Sigmoid colon (tissue), 7 donors: ENCODE data around the gene LIME1. TPM values are rescaled to one million over a fixed set of nuclear protein-coding genes. Genes with fewer than 3 reads are reported as not detected.
"Not testable (repeated sequence)": the region's sequence is repeated elsewhere in the genome, so short reads cannot be mapped to it uniquely, and the experiment has no call there.

Experiments
- DNase-seq: peaks from one replicate; pipeline ENCODE4 v3.0.0-alpha.2; 2019
- H3K27ac ChIP-seq, 4 donors: fragments of 200-600 bp; sonication (generic); one replicate each; pipeline ENCODE4 v1.5.1; 2016 to 2019; ENCODE audit warnings: mild to moderate bottlenecking in 1 of 4
- H3K27me3 ChIP-seq, 3 donors: fragments of 200-600 bp; sonication (generic); one replicate each; pipeline ENCODE4 v1.5.1; 2019; ENCODE audit warnings: mild to moderate bottlenecking in 1 of 3
- H3K36me3 ChIP-seq, 4 donors: fragments of 200-600 bp; sonication (generic); one replicate each; pipeline ENCODE4 v1.5.1; 2016 to 2019
- H3K4me1 ChIP-seq, 4 donors: fragments of 200-600 bp; sonication (generic); one replicate each; pipeline ENCODE4 v1.5.1; 2017 to 2019
- H3K4me3 ChIP-seq, 4 donors: fragments of 200-600 bp; sonication (generic); one replicate each; pipeline ENCODE4 v1.5.1; 2017 to 2019; ENCODE audit warnings: mild to moderate bottlenecking in 2 of 4, moderate library complexity in 1 of 4
- H3K9me3 ChIP-seq, 4 donors: fragments of 200-600 bp in 3 of 4; sonication (generic) in 3 of 4; one replicate each; pipeline versions ENCODE4 v1.5.1 to v1.6.1; 2013 to 2019
- EP300 ChIP-seq, 4 donors: sonication (generic); formaldehyde crosslinking; IDR thresholded peaks; one replicate each; pipeline ENCODE4 v1.6.1; 2017; ENCODE audit warnings: antibody characterized with exemption in 4 of 4
- POLR2A ChIP-seq, 2 donors: fragments of 450-650 bp; IDR thresholded peaks; one replicate each; pipeline ENCODE4 v1.6.1; 2016; ENCODE audit warnings: antibody characterized with exemption in 2 of 2, mild to moderate bottlenecking in 2 of 2, moderate library complexity in 2 of 2
- POLR2AphosphoS5 ChIP-seq, 4 donors: sonication (generic); formaldehyde crosslinking; IDR thresholded peaks; one replicate each; pipeline ENCODE4 v1.6.1; 2017; ENCODE audit warnings: antibody characterized with exemption in 4 of 4
- WGBS, 2 donors: extraction: QIAGEN DNeasy Blood & Tissue Kit; methylation state at CpG; one replicate each; pipeline ENCODE4 v1.1.7; 2013; 5-methylcytosine and 5-hydroxymethylcytosine counted together
- intact Hi-C: fragments of 100-400 bp; cut with DNase I; formaldehyde crosslinking; loops from one replicate; pipeline ENCODE4 v1.15.1; 2023
- polyA plus RNA-seq, 3 donors: library from polyadenylated mRNA; stranded (reverse); fragments of 200-250 nt; gene quantifications; one replicate each; pipeline ENCODE4 v1.2.3, GENCODE V29; 2013
- total RNA-seq, 4 donors: library from RNA; depleted of rRNA; stranded (reverse); fragments of >200 nt; gene quantifications; one replicate each; pipeline ENCODE4 v1.1.0, GENCODE V29; 2016
- TF ChIP-seq, protein P1 (sequence below), 4 experiments: fragments of 450-650 bp in 3 of 4; fragments of 200-600 bp in 1 of 4; IDR thresholded peaks; one replicate each; pipeline ENCODE4 v1.5.1; 2016 to 2019; ENCODE audit warnings: antibody characterized with exemption in 4 of 4, mild to moderate bottlenecking in 3 of 4, moderate library complexity in 2 of 4
- donor health status: healthy with polysubstance abuse.
- donor health status: Bipolar disorder and iron deficiency.
- donor health status: healthy.

Gene LIME1
- total and polyA plus RNA-seq, 7 donors: 4.6 to 35.3 (median 6.4) TPM; not detected in 1

DNA sequence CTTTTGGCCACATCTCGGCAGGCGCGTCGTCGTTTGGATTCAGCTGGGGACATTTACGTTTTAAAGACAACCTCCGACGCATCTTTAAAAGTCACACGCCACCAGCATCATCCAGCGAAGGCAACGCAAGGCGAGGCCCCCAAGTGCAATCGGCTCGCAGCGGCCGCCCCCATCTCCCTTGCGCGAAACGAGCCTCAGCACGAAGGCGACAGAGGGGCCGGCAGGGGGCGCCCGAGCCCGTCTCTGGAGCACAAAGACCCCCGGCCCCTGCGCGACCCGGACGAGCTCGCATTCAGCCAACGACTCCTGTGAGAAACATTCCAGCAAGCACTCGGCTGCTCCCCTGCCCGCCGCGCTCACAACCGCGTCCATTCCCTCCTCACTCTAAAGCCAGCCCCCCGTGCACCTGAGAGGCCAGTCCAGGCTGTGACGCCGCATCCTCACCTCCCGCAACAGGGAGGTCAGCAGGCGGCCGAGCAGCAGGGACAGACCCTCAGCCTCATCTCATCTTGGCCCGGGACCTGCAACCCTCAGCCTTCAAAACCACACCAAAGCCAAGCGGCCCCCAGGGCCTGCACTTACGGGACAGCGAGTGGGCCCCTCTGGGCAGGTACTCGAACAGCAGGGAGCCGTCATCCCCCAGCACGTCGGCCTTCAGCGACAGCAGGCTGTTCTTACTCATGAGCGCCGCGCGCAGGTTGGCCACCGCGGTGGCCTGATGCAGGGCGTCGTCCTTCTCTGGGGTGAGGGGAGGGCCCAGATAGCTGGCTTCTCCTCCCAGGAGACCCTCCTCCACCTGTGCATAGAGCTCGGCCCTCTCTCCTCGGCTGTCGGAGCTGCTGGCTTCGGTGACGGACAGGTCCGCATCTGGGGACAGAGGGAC lies 38.9 kb downstream of the LIME1 start:
- peaks cover 0 to 32% (median 2%) of the 10 kb centered on the region in 3 donors for H3K27me3 ChIP-seq
- H3K4me3 ChIP-seq: peak overlapping the region in 2 of 4 donors; percentile 19 to 24
- H3K36me3 ChIP-seq: no peaks in the 10 kb centered on the region
- no peaks in the 10 kb centered on the region for H3K9me3 ChIP-seq
- H3K4me1 ChIP-seq: peaks cover 0 to 9% (median 6%) of the 10 kb centered on the region in 4 donors
- no peak overlapping the region for H3K27ac ChIP-seq
- TF ChIP-seq, protein P1, sequence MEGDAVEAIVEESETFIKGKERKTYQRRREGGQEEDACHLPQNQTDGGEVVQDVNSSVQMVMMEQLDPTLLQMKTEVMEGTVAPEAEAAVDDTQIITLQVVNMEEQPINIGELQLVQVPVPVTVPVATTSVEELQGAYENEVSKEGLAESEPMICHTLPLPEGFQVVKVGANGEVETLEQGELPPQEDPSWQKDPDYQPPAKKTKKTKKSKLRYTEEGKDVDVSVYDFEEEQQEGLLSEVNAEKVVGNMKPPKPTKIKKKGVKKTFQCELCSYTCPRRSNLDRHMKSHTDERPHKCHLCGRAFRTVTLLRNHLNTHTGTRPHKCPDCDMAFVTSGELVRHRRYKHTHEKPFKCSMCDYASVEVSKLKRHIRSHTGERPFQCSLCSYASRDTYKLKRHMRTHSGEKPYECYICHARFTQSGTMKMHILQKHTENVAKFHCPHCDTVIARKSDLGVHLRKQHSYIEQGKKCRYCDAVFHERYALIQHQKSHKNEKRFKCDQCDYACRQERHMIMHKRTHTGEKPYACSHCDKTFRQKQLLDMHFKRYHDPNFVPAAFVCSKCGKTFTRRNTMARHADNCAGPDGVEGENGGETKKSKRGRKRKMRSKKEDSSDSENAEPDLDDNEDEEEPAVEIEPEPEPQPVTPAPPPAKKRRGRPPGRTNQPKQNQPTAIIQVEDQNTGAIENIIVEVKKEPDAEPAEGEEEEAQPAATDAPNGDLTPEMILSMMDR (IDR thresholded peaks at IDR 0.05): peak in 3 of 4 experiments; percentile 38 to 73 (median 60)
- TF ChIP-seq POLR2A (IDR thresholded peaks at IDR 0.05): no peak
- intact Hi-C loops: loop anchor here (5.0 kb wide), 1 partner anchor 197 kb away; no protein-coding TSS in a partner anchor
- DNase-seq: no peak
- WGBS, 2 donors: 41 to 46% methylated on average over 67 of the region's 67 CpGs

DNA sequence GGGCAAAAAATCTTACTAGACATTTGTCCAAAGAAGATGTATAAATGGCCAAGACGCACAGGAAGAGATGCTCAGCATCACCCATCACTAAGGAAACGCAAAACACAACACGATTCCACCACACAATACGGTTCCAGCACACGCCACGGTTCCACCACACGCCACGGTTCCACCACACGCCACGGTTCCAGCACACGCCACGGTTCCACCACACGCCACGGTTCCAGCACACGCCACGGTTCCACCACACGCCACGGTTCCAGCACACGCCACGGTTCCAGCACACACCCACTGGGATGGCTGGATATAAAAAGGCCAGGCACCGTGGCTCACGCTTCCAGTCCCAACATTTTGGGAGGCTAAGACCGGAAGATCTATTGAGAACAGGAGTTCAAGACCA lies 40.4 kb downstream of the LIME1 start:
- not testable (repeated sequence) for H3K4me3 ChIP-seq, H3K27ac ChIP-seq, H3K9me3 ChIP-seq, H3K36me3 ChIP-seq, H3K4me1 ChIP-seq, DNase-seq
- intact Hi-C loops: loop anchor here (5.0 kb wide), 1 partner anchor 195 kb away; no protein-coding TSS in a partner anchor
- H3K27me3 ChIP-seq: peaks cover 0 to 32% (median 2%) of the 10 kb centered on the region in 3 donors
- WGBS, 2 donors: 95 to 96% methylated on average over 23 of the region's 23 CpGs

DNA sequence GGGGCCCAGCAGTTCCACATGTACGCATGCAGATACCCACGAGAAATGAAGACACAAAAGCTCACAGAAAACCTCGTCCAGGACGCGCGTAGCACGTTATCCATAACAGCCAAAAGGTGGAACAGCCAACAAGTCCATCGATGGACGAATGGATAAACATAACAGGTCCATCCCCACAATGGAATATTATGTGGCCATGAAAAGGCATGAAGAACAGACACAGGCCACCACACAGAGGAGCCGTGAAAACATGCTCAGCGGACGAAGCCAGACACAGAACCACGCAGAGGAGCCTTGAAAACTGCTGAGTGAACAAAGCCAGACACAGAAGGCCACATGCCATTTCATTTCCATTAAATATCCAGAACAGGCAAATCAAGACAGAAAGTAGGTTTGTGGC lies 41.1 kb downstream of the LIME1 start:
- intact Hi-C loops: loop anchor here (5.0 kb wide), 1 partner anchor 195 kb away; no protein-coding TSS in a partner anchor
- Histone ChIP-seq H3K27ac (no peak overlapping the region), H3K36me3 (no peaks in the 10 kb centered on the region), H3K4me3 (no peak overlapping the region), H3K9me3 (no peaks in the 10 kb centered on the region), H3K27me3 (peaks cover 0 to 26% (median 2%) of the 10 kb centered on the region in 3 donors), H3K4me1 (peaks cover 0 to 9% (median 6%) of the 10 kb centered on the region in 4 donors)
- WGBS, 2 donors: 96% methylated on average over 13 of the region's 13 CpGs
- TF ChIP-seq, protein P1 (IDR thresholded peaks at IDR 0.05): no peak
- no peak for TF ChIP-seq POLR2AphosphoS5 (IDR thresholded peaks at IDR 0.05)
- TF ChIP-seq EP300 (IDR thresholded peaks at IDR 0.05): no peak
- TF ChIP-seq POLR2A (IDR thresholded peaks at IDR 0.05): no peak
- no peak for DNase-seq

DNA sequence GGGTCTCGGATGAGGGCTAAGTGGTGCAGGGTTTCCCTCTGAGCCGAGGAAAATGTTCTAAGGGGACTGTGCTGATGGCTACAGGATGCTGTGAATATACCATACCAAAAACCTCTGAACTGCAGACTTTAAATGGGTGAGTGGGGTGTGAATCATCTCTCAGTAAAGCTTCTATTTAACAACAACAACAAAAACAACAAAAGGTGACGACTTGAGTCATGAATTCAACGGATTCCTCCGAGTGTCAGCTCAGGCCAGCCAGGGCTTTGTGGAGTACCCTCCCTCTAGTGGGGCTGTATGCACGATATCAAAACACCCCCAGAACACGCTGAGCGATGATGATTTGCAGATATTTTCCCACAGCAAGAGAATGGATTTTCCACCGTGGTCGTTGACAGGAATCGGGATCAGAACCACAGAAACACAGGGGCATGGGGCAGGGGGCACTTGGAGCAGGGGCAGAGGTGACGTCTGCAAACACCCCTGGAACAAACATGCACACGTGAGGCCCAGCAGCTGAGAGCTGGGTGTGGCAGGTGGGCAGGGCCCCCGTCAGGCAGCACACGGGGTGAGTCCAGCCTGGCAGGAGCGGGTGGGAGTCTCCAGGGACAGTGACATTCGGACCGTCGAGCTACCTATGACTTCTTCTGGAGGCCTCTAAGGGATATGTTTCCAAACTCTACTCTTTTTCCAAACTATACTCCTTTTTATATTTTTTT lies 41.7 kb downstream of the LIME1 start:
- Histone ChIP-seq H3K36me3 (no peaks in the 10 kb centered on the region), H3K27me3 (peaks cover 0 to 20% (median 2%) of the 10 kb centered on the region in 3 donors), H3K27ac (no peak overlapping the region), H3K4me3 (no peak overlapping the region), H3K9me3 (no peaks in the 10 kb centered on the region), H3K4me1 (peaks cover 0 to 9% (median 6%) of the 10 kb centered on the region in 4 donors)
- 51 to 64% methylated on average over 19 of the region's 19 CpGs for WGBS, 2 donors
- TF ChIP-seq EP300 (IDR thresholded peaks at IDR 0.05) (no peak), POLR2A (IDR thresholded peaks at IDR 0.05) (no peak), POLR2AphosphoS5 (IDR thresholded peaks at IDR 0.05) (no peak)
- TF ChIP-seq, protein P1 (IDR thresholded peaks at IDR 0.05): no peak
- intact Hi-C loops: loop anchor here (5.0 kb wide), 1 partner anchor 194 kb away; no protein-coding TSS in a partner anchor
- no peak for DNase-seq

DNA sequence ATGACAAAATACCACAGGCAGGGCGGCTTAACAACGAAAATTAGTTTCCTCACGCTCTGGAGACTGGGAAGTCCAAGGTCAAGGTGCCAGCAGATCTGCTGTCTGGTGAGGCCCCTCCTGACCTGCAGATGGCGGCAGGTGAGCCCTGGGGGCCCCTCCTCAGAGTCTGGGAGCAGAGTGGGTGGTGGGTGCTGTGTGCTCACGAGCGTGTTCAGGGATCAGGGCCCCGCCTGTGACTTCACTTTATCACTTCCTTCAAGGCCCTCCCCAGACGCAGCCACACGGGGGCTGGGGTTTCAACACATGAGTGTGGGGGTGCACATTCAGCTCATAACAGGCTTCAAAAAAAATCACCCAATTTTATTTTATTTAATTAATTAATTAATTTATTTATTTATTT lies 42.4 kb downstream of the LIME1 start:
- Histone ChIP-seq H3K4me1 (peaks cover 0 to 9% (median 6%) of the 10 kb centered on the region in 4 donors), H3K27me3 (peaks cover 0 to 14% (median 0%) of the 10 kb centered on the region in 3 donors), H3K9me3 (no peaks in the 10 kb centered on the region), H3K36me3 (no peaks in the 10 kb centered on the region), H3K27ac (no peak overlapping the region), H3K4me3 (no peak overlapping the region)
- intact Hi-C loops: loop anchor here (5.0 kb wide), 1 partner anchor 193 kb away; no protein-coding TSS in a partner anchor
- 62 to 76% methylated on average over 9 of the region's 9 CpGs for WGBS, 2 donors
- no peak for DNase-seq
- no peak for TF ChIP-seq POLR2AphosphoS5 (IDR thresholded peaks at IDR 0.05)
- TF ChIP-seq, protein P1 (IDR thresholded peaks at IDR 0.05): no peak
- no peak for TF ChIP-seq POLR2A (IDR thresholded peaks at IDR 0.05)
- TF ChIP-seq EP300 (IDR thresholded peaks at IDR 0.05): no peak
